ACC112 (cell line): ENCODE results near the gene MAGEA2.
"Not testable (repeated sequence)": the region's sequence is repeated elsewhere in the genome, so short reads cannot be mapped to it uniquely, and the experiment has no call there.

Source experiments
- H2AFZ ChIP-seq: fragments of 200-600 bp; sonication (generic); one replicate; pipeline ENCODE4 v1.6.0; 2017; ENCODE audit warnings: antibody characterized with exemption, low read length; ENCODE audit not compliant: unreplicated experiment
- H3K27ac ChIP-seq: fragments of 200-600 bp; sonication (generic); 2 replicates; pipeline ENCODE4 v1.5.1; 2014; ENCODE audit warnings: low read depth, mild to moderate bottlenecking, antibody characterized with exemption, low read length, moderate library complexity
- H3K27me3 ChIP-seq: fragments of 200-600 bp; sonication (generic); 2 replicates; pipeline ENCODE4 v1.6.1; 2014; ENCODE audit warnings: mild to moderate bottlenecking, antibody characterized with exemption, low read length, moderate library complexity, mixed read lengths; ENCODE audit not compliant: insufficient read depth
- H3K36me3 ChIP-seq: fragments of 200-600 bp; sonication (generic); 2 replicates; pipeline ENCODE4 v1.6.1; 2016; ENCODE audit warnings: mild to moderate bottlenecking, antibody characterized with exemption, low read length, moderate library complexity, mixed read lengths; ENCODE audit not compliant: insufficient read depth
- H3K4me1 ChIP-seq: fragments of 200-600 bp; sonication (generic); one replicate; pipeline ENCODE4 v1.6.1; 2016; ENCODE audit warnings: low read length, mixed read lengths; ENCODE audit not compliant: insufficient read depth, unreplicated experiment, control insufficient read depth
- H3K4me3 ChIP-seq: fragments of 200-600 bp; sonication (generic); 2 replicates; pipeline ENCODE4 v1.5.1; 2014; ENCODE audit warnings: mild to moderate bottlenecking, low read depth, low read length
- H3K79me2 ChIP-seq: fragments of 200-600 bp; sonication (generic); one replicate; pipeline ENCODE4 v1.6.0; 2016; ENCODE audit warnings: low read length; ENCODE audit not compliant: control insufficient read depth, unreplicated experiment, insufficient read depth

MAGEA2 gene, protein sequence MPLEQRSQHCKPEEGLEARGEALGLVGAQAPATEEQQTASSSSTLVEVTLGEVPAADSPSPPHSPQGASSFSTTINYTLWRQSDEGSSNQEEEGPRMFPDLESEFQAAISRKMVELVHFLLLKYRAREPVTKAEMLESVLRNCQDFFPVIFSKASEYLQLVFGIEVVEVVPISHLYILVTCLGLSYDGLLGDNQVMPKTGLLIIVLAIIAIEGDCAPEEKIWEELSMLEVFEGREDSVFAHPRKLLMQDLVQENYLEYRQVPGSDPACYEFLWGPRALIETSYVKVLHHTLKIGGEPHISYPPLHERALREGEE

DNA sequence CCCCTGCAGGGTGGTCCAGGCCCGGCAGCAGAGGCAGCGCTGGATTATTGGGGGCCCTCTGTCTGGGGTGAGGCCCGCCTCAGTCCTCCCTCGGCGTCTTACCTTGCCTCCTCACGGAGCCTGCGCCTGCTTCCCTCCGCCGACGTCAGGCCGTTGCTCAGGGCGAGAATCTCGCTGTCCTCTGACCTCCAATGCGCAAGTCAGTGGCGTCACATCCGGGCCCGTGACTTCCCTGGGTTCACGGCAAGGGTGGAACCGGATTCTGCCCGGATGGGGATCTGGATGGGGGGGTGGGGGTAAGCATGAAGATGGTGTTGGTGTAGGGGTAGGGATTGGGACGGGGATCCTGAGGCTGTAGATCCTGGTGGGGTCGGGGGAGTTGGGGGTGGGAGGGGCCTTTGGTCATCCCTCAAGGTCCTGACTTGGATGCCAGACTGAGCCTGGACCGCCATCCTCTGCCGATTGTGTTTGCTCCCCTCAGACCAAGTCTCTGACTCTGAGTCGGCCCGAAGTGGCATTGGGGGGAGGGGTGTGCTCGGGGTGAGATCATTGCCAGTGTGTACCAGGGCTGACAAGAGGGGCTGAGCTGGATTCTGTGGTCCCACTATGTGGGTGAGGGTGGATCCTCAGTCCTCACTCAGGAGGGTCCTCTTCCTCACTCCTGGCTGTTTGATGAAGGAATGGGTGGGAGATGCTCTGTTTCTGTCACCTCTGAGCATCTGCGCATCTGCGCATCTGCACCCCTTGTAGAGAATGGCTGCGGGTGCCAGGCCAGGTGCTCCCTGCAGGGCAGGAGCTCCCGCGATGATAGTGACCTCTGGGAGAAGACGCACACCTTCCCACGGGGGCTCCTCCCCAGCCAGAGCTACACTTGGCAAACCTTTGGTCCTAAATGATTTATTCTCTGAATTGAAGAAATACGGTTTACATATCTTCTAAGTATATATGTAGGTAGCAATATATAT is at the start of gene MAGEA2:
Gene MAGEA2, minus strand, starts transcription at position 157 of the 965 bp plus-strand sequence. CDS start 2,479 bp downstream, outside the sequence.
- not testable (repeated sequence) for H3K4me3 ChIP-seq, H3K27ac ChIP-seq, H3K79me2 ChIP-seq, H2AFZ ChIP-seq, H3K4me1 ChIP-seq, H3K27me3 ChIP-seq, H3K36me3 ChIP-seq

- Histone ChIP-seq H3K27me3 (peaks cover 30% of the 10 kb centered on the region), H3K79me2 (no peaks in the 10 kb centered on the region), H2AFZ (no peak overlapping the region), H3K27ac (no peak overlapping the region), H3K4me3 (no peak overlapping the region), H3K4me1 (no peaks in the 10 kb centered on the region), H3K36me3 (no peaks in the 10 kb centered on the region)
Measured at GRCh38 chrX:152798945-152799344, 45.3 kb upstream of the MAGEA2 start.

- H3K36me3 ChIP-seq, H3K79me2 ChIP-seq, H3K27me3 ChIP-seq, H3K4me3 ChIP-seq, H3K27ac ChIP-seq, H2AFZ ChIP-seq, H3K4me1 ChIP-seq: not testable (repeated sequence)
Measured at GRCh38 chrX:152787062-152787461, 33.4 kb upstream of the MAGEA2 start.

DNA sequence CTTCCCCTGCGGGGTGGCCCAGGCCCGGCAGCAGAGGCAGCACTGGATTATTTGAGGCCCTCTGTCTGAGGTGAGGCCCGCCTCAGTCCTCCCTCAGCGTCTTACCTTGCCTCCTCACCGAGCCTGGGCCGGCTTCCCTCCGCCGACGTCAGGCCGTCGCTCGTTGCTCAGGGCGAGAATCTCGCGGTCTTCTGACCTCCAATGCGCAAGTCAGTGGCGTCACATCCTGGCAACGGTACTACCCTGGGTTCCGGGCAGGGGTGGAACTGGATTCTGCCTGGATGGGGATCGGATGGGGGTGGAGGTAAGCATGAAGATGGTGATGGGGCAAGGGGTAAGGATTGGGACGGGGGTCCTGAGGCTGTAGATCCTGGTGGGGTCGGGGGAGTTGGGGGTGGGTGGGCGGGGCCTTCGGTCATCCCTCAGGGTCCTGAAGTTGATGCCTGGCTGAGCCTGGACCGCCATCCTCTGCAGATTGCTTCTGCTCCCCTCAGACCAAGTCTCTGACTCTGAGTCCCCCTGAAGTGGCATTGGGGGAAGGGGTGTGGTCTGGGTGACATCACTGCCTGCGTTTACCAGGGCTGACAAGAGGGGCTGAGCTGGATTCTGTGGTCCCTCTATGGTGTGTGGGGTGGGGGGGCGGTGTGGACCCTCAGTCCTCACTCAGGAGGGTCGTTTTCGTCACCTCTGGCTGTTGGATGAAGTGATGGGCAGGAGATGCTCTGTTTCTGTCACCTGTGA is 16.1 kb upstream of the MAGEA2 start, which contains the start of gene MAGEA6:
Gene MAGEA6, minus strand, starts transcription at position 141 of the 741 bp plus-strand sequence. CDS start 2,039 bp downstream, outside the sequence.
- H3K4me1 ChIP-seq, H3K36me3 ChIP-seq, H3K27me3 ChIP-seq, H3K79me2 ChIP-seq, H2AFZ ChIP-seq, H3K4me3 ChIP-seq, H3K27ac ChIP-seq: not testable (repeated sequence)

- H3K79me2 ChIP-seq, H3K27me3 ChIP-seq, H3K36me3 ChIP-seq, H2AFZ ChIP-seq, H3K4me3 ChIP-seq, H3K4me1 ChIP-seq, H3K27ac ChIP-seq: not testable (repeated sequence)
Measured at GRCh38 chrX:152766562-152766961, 12.9 kb upstream of the MAGEA2 start.

GRCh38 chrX:152761582-152761981 is 7.9 kb upstream of the MAGEA2 start:
- H3K36me3 ChIP-seq, H3K79me2 ChIP-seq, H3K27me3 ChIP-seq, H3K4me1 ChIP-seq, H2AFZ ChIP-seq, H3K4me3 ChIP-seq, H3K27ac ChIP-seq: not testable (repeated sequence)

- not testable (repeated sequence) for H3K79me2 ChIP-seq, H3K36me3 ChIP-seq, H3K4me3 ChIP-seq, H3K4me1 ChIP-seq, H2AFZ ChIP-seq, H3K27ac ChIP-seq, H3K27me3 ChIP-seq
Measured at GRCh38 chrX:152759544-152759943, 5.9 kb upstream of the MAGEA2 start.

DNA sequence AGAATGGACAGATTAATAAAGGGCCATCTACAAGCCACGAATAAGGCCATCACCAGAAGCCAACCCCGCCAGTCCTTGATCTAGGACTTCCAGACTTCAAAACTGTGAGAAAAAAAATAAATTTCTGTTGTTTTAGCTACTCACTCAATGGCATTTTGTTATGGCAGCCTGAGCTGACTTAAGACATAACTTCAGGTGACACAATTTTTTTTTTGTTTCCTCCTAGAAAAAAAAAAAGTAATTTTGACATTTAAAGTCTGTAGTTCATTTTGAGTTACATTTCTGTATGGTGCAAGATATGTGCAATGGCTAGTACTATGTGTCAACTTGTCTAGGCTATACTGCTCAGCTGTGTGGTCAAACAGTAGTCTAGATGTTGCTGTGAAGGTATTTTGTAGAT is 5.3 kb upstream of the MAGEA2 start, which contains the start of gene CSAG3:
Gene CSAG3, plus strand, starts transcription at position 301 of the 400 bp plus-strand sequence.
- not testable (repeated sequence) for H3K27me3 ChIP-seq, H3K36me3 ChIP-seq, H3K4me1 ChIP-seq, H3K4me3 ChIP-seq, H2AFZ ChIP-seq, H3K79me2 ChIP-seq, H3K27ac ChIP-seq

GRCh38 chrX:152754871-152755270 is 1.2 kb upstream of the MAGEA2 start:
- not testable (repeated sequence) for H3K4me3 ChIP-seq, H3K27me3 ChIP-seq, H3K36me3 ChIP-seq, H2AFZ ChIP-seq, H3K27ac ChIP-seq, H3K79me2 ChIP-seq, H3K4me1 ChIP-seq

DNA sequence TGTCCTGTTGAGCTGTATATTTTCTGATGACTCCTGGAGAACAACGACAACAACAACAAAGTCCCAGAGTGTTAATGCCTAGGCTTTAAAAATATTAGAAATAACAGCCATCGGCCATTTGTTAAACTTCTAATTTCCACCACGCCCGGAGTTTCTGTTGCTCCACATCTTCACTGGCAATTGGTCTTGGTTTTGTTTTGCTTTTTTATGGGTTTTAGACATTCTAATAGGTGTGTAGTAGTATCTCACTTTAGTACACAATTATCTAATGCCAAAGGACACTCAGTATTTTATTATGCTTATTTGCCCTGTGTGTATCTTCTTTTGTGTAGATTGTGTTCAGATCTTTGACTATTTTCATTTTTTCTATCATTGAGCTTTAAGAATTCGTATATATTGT is 15.1 kb downstream of the MAGEA2 start:
- Histone ChIP-seq H3K79me2 (no peaks in the 10 kb centered on the region), H2AFZ (no peak overlapping the region), H3K36me3 (no peaks in the 10 kb centered on the region), H3K4me3 (no peak overlapping the region), H3K27ac (no peak overlapping the region), H3K4me1 (no peaks in the 10 kb centered on the region), H3K27me3 (no peaks in the 10 kb centered on the region)
